HG03280 (cell line): Measurements from ENCODE around the gene HNF4A.

ENCODE experiments used
- ATAC-seq: cut with Tn5 transposase; IDR thresholded peaks from one replicate; pipeline ENCODE4 v1.9.1; 2021; ENCODE audit warnings: mild to moderate bottlenecking, moderate library complexity; ENCODE audit not compliant: unreplicated experiment

HNF4A gene

GRCh38 chr20:44390280-44390679 lies 34.8 kb downstream of the HNF4A start:
- ATAC-seq: no peak

DNA sequence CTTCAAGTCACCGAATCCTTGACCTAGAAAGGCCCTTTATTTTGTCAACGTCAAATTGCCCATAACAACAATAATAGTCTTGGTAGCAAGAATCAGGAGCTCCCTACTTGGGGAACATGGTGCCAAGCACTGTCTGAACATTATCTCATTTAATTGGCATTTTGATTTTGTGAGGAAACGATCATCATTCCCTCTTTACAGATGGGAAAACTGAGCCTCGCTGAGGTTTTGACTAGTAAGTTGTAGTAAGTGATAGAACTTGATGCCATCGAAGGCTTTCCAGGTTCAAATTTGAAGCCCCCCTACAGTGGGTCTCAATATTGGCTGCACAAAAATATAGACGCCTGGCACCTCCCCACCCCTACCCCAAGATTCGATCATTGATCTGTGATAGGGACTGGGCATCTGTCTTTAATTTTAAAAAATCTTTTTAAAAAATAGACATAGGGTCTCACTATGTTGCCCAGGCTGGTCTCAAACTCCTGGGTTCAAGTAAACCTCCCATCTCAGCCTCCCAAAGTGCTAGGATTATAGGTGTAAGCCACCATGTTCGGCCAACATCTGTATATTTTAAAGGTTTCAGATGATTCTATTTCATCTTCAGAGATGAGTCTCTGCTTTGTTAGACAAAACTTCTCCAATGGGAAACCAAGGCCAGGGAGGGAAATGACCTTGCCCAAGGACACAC lies 36.7 kb downstream of the HNF4A start:
- no peak for ATAC-seq

GRCh38 chr20:44392776-44393607 lies 37.5 kb downstream of the HNF4A start:
- ATAC-seq: no peak

DNA sequence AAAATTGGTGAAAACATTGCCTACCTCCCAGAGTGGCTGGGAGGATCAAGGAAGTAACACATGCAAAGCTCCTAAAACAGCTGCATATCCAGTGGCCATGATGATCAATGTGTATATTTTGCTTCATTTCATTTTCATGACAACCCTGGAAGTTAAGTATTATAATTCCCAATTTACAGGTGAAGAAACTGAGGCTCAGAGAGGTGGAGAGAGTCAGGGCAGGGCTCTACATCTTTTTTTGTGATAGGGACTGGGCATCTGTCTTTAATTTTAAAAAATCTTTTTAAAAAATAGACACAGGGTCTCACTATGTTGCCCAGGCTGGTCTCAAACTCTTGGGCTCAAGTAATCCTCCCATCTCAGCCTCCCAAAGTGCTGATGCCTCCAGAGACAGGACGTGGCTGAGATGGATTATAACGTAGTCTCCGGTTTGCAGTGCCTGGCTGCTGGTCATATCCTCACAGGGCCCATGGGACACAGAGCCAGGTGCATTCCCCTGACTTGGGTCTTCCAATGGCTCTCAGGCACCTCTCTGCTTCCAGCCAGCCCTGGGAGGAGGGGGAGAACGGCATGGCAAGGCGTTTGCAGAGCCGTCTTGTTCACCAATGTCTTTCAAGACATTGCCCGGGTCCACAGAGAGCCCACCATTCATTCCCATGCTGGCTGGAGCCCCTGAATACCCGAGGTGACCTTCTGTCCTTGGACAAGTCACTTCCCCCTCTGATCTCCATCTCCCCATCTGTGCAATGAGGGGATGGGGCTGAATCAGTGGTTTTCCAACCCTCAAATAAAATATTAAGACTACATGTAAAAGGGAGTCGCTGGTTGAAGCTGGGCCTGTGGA lies 38.3 kb downstream of the HNF4A start:
- no peak for ATAC-seq

DNA sequence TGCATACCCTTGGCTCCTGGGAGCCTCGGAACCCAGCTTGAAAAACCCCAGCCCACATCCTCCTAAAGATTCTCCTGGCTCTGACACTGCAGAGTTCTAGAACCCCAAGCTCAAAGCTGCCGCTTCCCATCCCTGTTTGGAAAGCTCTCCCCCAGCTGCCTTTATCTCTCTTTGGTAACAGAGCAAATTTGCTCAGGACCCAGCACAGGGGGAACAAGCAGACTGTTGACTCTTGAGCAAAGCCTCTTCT lies 38.9 kb downstream of the HNF4A start:
- ATAC-seq: no peak

GRCh38 chr20:44394702-44395460 lies 39.4 kb downstream of the HNF4A start:
- ATAC-seq: no peak

GRCh38 chr20:44395461-44396340 lies 40.2 kb downstream of the HNF4A start:
- ATAC-seq: no peak

GRCh38 chr20:44396369-44397130 lies 41.1 kb downstream of the HNF4A start:
- ATAC-seq: no peak

GRCh38 chr20:44398335-44398734 lies 42.8 kb downstream of the HNF4A start:
- no peak for ATAC-seq

DNA sequence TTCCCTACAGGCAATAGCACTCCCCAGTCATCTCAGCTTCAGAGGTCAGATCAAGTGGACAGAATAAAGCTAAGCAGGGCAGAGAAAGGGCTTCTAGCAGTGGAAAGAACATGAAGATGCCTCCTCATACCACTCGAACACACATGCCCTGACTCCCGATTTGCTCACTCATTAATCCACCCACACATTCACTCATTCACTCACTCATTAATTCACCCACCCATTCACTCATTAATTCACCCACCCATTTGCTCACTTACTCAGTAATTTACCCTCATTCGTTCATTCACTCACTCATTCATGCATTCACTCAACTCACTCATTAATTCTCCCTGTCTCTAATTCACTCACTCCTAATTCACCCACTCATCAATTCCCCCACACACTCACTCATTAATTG lies 43.9 kb downstream of the HNF4A start:
- ATAC-seq: no peak

DNA sequence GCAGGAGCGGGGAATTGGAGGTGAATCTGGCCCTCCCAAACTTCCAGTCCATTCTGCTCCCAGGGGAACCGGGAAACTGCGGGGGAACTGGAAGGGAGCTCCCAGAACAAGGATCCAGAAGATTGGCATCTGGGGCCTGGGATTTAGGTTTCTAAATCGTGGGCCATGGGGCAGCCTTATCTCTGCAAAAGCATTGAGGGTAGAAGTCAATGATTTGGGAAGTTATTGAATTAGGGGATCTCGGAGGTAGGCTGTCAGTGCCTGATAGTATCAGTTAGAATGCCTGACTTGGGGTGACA lies 45.1 kb downstream of the HNF4A start:
- ATAC-seq: no peak

DNA sequence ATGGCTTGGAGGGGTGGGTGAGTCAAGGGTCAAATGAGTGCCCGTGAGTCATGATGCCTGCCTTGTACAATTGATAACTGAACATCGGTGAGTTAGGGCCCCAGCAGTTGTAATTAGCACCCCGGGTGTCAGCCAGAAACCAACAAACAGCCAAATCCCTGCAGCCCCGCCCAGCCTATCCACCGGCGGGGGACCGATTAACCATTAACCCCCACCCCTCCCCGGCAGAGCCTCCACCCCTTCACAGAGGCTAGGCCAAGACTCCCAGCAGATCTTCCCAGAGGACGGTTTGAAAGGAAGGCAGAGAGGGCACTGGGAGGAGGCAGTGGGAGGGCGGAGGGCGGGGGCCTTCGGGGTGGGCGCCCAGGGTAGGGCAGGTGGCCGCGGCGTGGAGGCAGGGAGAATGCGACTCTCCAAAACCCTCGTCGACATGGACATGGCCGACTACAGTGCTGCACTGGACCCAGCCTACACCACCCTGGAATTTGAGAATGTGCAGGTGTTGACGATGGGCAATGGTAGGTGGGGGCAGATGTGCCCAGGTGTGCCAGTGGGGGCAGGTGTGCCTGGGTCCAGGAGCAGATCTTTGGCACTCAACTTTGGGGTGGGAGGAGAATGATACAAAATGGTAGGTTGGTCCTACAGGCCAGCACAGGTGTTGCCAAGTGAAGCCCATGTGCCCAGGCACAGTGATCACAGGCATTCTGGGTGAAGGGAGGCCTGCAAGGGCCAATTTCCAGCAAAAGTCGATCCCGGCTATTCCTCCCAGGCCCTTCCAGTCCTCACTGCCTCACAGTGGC lies 45.7 kb downstream of the HNF4A start:
- no peak for ATAC-seq

GRCh38 chr20:44401770-44402390 lies 46.4 kb downstream of the HNF4A start:
- no peak for ATAC-seq

DNA sequence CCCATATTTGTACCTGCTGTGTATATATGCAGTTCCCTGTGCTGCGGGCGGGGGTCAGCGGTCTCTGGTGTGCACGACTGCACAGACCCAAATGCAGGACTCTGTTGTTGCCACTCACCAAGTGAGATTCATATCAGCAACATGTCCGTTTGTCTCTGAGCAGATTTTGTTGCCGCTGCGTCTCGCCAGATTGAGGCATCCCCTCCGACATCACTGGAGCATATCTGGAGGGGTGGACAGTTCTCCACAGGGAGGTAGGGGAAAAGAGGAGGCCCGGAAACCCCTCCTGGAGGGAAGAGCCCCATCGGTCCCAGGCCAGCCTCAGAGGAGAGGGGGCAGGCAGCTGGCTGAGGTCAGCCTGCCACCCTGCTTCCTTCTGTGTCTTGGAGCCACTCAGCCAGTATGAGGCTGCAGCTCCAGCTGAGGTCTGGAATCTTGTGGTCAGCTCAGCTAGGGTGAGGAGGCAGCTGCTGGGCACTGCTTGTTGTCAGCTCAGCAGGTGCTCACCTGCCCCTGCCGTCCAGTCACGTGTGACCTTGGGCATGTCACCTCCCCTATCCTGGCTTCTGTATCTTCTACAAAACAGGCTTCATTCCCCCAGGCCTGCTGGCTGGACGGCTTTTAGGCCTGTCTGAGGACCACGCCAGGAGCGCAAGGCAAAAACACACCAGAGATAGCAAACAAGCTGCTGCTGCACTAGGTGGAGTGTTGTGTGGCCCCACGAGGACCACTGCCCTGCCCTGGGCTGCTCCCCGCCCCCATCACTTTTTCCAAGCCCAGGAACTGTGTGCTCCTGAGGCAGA lies 47.1 kb downstream of the HNF4A start:
- no peak for ATAC-seq

DNA sequence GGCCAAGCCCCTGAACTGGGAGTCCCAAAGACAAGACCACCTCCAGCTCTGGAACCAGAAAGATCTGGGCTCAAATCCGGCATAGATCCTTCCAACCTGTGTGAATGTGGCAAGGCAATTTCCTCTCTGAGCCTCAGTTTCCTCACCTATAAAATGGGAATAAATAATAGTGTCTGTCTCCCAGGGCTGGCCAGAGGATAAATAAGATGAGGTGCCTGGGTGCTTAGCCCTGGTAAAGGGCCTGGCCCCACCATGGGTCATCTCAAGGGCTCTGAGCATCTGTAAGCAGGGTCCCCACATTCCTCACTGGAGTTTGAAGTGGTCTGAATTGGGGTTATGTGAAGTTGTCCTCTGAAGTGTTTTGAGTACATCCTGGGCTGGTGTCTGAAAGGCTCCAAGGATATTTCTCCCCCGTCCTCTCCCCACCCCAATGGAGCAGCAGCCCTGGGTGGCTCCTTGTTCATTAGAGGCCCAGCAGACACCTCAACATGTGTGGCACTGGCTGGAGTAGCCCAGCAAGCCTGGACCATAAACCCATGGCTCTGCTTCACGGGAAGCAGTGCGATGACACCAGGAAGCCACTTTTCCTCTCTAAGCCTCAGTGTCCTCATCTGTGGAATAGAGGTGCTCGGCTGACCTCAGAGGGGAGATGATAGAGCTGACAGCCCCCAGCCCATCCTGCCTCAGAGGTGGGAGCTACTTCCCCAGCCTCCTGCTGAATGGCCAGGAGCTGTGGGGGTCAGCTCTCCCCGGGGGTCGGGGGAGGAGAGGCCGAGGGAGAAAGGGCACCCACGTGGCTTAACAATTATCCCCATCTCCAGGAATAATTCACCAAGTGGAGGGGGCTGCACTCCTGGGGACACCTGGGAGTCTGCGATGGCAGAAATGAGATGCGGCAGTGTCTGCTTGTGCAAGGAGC lies 48.0 kb downstream of the HNF4A start:
- ATAC-seq: no peak
